DMS53 treated with DMSO at 0.1 percent for 48 hours (cell line): ENCODE results near the gene ST3GAL4.
"Not testable (repeated sequence)": the region's sequence is repeated elsewhere in the genome, so short reads cannot be mapped to it uniquely, and the experiment has no call there.

ENCODE experiments used
- DNase-seq: peaks from one replicate; lab custom pipeline; 2025; ENCODE audit not compliant: unreplicated experiment; lab: John Stamatoyannopoulos, UW

The ST3GAL4 gene

DNA sequence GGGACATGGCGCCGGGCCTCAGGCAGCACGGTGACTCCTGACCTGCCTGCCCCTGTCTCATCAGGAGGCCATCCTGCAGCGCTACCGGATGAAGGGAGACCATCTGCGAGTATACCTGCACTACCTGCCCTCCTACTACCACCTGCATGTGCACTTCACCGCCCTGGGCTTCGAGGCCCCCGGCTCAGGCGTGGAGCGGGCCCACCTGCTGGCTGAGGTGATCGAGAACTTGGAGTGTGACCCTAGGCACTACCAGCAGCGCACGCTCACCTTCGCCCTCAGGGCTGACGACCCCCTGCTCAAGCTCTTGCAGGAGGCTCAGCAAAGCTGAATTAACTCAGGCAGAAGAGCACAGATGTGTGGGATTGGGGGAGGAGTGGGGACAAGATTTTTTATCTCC, 10.2 kb upstream of the ST3GAL4 start:
- DNase-seq = no peak

DNA sequence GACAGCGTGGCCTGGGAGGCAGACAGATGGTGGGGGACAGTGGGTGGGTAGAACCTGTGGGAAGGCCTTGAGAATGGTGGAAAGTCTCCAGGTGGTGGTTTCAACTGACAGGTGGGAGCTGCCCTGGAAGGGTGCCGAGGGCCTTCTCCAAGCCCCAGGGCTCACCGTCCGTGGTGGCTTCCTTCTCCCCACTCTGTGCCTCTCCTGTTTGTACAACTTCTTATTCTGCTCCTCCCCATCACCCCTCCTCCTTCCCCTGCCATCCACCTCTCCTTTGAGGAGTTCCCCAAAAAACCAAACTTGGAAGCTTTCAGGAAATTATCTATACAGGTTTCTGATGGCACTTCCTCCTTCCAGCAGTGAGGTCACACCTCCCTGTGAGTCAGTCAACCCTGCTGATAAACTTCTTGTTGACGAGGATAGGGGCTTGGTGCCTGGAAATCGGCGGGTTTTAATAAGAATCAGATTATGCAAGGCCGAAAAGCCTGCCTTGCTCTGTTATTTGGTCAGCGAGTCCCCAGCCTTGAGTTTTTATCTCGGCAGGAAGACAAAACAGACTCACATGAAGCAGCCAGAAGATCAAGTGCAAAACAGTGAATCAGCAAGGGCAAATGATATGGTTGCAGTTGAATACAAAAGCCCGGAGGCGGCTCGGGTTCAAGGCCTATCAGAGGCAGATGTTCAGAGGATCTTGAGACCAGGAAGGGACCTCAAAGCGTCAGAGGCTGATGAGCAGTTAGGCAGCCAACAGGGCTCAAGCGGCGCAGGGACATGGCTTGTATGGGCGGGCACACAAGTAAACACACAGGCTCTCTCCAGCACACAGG, 9.5 kb upstream of the ST3GAL4 start:
- DNase-seq = no peak

DNA sequence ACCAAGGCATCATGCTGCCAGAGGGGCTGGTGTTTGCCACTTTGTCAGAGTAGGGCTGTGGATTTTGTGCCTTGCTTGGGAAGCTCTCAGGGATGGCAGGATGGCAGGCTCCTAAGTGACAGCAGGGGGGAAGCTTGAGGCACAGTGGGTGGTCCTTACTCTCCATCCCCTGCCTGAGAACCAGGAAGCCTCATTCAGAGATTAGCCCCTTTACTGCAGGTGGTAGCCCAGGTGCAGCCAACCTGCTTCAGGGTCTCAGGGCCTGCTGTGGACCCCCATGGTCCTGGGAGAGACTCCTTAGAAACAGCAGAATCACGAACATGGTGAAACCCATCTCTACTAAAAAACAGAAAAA, 8.9 kb upstream of the ST3GAL4 start:
- DNase-seq = no peak

DNA sequence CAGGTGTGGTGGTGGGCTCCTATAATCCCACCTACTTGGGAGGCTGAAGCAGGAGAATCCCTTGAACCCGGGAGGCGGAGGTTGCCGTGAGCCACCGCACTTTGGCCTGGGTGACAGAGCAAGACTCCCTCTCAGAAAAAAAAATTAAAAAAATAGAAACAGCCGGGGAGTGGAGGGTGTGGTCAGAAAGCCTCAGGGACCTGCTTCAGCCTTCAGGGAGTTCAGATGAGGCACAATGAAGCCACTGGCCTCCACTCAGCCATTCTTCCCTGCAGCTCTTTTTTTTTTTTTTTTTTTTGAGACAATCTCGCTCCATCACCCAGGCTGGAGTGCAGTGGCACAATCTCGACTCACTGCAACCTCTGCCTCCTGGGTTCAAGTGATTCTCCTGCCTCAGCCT, 8.5 kb upstream of the ST3GAL4 start:
- not testable (repeated sequence) for DNase-seq

DNA sequence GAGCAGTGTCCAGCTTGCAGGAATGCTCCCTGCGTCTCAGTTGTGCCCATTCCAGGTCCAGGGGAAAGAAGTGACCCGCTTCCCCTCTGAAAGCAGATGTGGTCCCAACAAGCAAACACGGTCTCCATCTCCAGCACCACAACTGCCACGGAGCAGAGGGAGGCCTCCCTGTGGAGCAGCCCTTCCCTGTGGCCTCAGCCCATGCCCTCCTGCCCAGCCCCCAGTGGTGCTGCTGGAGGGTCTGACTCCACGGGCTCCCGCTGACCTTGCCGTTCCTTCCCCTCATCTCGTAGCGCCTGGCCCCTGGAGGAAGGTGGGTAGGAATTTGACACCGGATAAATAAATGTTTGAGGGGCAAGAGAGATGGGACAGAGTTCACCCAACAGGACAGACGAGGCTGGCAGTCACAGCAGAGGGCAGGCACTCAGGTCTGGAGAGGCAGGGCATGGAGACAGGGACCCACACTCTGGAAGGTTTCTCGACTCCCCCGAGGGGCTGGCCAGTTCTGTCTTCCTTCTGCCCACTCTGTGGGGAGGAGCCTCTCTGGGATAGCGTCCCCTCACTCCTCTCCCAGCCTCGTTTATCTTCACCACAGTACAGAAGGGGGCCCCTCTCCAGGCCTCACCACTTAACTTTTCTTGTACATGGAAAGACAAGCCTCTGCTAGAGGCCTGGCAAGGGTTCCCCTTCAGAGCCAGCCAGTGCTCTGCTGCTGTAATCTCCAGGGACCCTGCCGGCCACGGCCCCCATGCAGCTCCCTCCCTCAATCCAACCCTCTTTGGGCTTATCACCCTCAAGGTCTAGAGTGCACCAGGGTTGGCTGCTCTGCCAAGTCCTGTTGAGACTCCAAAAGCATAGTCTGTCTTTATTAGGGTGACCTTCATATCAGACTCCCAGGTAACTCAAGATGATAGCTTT, 7.5 kb upstream of the ST3GAL4 start:
- no peak for DNase-seq

DNA sequence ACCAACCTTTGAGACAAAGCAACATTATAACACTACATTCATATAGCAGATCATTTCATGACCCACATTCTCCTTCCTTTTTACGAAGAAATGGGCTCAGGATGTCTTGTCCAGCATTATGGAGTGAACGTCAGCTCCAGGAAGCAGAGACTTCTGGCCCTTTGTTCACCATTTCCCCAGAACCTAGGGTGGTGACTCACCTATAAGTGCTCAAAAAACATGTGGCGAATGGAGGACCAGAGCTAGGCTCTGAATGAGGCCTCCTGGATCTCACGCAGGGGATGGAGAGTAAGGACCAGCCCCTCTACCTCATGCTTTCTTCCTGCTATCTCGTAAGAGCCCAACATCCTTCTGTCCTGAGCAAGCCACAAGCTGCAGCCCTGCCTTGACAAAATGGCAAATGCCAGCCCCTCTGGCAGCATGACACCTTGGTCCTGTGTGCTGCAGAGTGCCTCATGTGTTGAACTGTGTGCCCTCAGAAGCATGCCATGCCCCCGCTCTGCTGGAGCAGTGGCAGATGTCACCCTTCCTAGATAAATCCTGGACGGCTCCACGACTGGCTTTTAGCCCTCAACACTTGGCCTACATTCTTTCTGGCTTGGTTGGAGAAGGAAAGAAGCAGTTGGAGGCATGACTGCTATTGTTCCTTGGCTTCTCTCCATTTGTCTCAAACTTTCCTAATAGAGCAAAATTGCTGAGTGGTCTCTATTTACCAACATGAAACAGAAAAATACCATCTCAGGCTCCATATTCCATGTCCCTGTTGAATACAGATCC, 6.5 kb upstream of the ST3GAL4 start:
- DNase-seq = no peak

DNA sequence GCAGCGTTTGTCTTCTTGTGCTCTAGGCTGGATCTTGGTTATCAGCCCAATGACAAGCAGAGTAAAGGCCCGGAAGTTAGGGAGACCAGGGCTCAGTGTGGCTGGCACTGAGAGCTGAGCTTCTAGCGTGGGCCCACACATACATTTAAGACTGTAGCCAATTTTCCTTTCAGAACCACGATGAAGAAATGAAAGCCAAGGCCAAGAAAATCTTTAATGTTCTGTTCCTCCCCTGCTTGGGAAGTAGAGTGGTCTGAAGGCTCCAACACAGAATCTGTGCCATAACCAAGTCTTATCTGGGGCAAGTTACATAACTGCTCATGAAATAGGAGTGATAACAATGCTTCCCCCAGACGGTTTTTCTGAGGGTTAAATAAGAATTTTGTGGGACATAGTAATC, 4.7 kb upstream of the ST3GAL4 start:
- DNase-seq = no peak

DNA sequence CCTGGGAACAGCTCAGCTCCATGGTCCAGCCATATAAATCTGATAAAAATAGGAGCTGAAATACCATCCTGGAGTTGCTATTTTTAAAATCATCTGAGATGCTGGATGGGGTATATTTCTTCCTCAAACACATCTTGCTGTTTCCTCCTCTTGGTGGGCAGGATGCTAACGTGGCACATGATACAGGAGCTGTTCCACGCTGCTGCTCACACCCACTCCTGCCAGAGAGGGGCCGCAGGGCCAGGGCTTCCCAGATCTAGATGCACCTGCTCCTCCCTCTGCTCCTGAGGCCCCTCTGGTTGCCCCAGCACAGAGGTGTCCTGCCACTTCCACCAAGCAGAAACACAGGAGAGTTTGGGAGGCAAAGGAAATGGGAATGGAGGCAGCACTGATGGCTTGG, 3.3 kb upstream of the ST3GAL4 start:
- DNase-seq = no peak

DNA sequence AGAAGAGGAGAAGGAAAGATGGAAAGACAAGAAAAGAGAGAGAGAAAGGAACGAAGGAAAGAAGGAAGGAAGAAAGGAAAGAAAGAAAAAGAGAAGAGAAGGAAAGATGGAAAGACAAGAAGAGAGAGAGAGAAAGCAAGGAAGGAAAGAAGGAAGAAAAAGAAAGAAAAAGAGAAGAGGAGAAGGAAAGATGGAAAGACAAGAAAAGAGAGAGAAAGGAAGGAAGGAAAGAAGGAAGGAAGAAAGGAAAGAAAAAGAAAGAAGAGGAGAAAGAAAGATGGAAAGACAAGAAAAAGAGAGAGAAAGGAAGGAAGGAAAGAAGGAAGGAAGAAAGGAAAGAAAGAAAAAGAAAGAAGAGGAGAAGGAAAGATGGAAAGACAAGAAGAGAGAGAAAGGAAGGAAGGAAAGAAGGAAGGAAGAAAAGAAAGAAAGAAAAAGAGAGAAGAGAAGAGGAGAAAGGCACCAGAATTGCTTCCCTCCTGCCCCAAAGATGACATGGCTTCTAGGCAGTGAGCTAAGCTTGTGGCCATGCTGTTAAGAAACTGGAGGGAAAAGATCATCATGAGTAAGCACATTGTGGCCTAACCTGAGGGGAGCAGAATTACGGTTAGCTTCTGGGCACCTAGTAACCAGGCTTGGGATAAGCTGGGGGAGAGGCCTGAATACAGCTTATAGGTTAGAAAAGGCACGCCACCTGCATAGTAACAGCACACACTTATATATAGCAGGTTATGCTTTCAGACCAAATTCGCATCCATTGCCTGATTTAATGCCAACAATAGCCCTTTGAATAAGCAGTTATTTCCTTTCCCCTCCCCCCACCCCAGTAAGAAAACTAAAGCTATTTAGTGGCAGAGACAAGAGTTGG, 2.3 kb upstream of the ST3GAL4 start:
- DNase-seq = no peak

DNA sequence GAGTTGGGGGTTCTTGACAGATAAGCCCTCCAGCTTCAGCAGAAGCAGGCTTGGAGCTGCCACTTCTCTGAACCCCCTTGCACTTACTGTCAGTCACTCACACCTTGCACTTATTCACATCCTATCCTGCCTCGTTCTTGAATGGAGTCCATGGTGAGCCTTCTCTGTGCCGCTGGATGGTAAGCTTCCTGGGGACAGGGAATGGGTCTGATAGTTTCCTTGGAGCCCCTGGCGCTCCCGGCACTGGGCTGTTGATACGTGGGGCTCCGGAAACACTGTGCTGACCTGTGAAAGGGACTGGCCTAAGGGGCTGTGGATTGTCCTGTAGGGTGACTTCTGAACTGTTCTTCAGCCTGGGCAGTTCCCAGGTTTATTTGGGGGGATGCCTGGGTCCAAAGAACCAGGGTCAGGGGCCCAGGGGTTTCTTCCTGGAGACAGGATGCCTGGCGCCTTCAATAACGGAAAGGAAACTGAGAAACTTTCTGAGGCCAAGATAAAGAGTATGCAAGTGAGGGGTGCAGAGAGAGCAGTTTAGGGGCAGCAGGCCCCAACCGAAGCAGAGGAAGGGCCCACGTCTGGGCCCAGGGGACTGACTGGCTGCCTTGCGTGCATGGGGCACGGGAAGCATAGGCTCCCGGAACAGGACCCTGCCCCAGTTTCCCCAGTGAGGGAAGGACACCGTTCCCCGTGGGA, 709 bp upstream of the ST3GAL4 start:
- no peak for DNase-seq

DNA sequence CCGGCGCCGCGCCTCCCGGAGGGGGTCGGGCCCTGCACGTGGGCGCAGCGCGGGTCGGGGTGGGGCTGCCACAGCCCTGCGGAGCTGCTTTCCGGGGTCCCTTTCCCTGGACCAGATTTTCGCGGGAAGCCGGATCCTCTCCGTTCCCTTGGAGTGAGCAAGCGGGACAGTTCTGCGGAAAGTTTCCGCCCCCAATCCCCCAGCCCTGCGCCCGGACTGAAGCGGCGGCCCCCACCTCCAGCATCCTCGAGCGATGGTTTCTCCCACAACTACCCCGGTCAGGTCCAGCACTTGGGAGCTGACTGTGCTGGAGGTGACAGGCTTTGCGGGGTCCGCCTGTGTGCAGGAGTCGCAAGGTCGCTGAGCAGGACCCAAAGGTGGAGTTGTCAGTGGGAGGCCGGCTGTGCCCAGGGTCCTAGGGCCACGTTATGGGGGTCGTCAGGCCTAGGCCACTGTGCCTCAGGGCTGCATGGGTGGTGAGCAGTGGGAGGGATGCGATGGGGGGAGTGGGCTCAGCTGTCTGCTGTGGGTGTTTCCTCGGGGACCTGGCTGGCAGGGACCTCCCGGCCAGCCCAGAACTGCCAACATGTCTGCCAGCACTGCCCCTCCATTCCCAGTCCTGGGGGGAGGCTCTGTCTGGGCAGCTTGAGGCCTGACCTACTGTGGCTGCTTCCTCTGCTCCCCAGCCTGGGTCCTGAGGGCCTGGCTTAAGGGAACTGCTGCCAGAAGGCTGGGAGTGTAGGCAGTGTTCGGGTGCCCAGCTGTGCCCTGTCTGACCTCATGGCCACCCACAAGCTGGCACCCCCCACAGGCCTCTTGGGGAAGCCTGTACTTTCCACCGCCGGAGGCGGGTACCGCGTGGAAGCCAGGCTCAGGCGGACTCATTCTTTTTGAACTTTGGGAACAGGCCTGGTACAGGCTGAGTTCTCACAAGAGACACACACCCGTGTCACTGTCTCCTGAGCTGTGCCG, 726 bp downstream of the ST3GAL4 start:
- no peak for DNase-seq

DNA sequence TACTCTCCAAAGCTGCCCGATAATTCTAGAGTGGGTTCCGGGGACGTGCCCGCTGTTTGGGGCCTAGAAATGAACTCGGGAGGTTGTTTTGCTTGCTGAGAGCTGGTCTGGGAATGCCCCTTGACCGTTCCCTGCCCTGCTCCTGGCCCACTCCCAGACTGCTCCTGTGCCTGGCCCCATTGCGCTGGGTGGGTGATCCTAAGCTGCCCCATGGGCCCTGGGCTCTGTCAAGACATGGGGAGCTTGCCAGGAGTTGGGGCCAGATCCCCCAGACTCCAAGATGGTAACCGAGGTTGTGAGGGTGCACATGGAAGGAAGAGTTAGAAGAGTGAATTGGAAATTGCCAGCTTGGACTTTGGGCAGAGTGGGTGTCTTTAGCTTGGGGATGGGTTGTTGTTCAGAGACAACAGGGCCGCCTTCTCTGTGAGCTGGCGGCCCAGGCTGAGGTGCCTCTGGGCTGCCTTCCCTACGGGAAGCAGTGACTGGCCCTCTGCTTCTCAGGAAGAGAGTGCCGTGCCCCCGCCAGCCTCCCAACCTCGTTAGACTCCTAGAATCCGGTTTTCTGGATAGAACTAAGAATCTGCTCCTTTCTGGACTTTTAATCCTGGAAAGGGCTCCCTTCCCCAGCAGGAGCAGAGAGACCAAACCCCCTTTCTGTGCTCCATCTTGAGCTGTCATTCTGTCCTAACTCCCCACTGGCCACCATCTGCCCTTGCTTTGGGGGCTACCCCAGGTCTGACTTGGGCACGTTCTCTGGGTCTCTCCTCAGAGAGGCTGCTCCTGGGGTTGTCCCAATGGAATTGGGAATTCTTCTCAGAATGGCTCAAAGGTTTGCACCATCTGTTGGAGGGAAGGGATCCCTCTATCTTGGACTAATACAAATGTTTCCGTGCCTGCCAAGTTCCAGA, 1.8 kb downstream of the ST3GAL4 start:
- no peak for DNase-seq

DNA sequence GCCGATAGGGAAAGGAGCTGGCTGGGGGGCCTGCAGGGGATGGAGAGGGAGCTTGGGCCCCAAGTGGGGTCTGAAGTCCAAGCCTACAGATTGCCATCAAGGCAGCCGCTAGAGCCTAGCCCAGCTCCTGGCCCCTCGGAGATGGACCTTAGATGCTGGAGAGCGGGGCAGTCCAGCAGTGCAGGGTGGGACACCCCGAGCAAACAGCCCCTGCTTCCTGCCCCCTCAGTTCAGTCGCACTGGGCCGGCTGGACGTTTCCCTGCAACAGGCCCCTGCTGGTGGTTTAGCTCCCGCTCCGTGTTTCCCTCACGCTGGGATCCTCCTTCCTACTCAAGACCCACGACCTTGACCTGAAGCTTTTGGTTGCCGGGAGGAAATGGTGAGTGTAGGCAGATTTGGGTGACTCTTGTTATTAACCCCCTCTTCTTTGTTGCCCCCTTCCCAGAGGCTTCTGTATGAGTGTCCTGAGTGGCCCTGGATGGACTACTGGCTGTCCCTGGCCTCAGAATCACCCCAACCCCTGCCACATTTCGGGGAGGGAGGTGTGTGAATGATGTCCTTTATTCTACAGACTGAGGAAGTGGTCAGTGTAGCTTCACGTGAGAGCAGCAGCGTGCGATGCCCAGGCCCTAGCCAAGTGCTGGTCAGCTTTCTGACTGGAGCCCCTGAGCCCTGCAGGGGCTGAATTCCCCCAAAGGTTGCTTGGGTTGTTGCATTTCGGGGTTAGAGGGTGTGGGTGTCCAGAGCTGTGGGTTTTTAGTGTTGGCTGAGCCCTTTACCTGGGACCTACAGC, 2.7 kb downstream of the ST3GAL4 start:
- DNase-seq = no peak

DNA sequence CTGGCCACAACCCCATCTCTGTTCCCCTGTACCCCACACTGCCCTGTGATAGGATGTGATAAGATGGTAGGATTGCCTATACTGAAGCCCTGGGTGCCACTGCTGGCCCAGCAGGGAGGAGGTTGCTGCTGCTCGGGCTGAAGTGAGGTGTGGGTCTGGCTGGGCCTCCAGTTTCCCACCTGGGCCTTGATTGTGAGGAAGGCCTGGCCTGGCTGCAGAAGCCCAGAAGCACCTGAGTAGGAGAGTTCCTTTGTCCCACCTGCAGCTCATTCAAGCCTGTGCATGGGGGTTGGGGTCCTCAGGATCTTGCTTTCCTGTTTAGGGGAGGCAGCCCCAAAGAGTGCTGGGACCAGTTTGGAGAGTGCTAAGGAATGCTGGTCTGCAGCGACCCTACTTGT, 3.3 kb downstream of the ST3GAL4 start:
- DNase-seq = no peak

DNA sequence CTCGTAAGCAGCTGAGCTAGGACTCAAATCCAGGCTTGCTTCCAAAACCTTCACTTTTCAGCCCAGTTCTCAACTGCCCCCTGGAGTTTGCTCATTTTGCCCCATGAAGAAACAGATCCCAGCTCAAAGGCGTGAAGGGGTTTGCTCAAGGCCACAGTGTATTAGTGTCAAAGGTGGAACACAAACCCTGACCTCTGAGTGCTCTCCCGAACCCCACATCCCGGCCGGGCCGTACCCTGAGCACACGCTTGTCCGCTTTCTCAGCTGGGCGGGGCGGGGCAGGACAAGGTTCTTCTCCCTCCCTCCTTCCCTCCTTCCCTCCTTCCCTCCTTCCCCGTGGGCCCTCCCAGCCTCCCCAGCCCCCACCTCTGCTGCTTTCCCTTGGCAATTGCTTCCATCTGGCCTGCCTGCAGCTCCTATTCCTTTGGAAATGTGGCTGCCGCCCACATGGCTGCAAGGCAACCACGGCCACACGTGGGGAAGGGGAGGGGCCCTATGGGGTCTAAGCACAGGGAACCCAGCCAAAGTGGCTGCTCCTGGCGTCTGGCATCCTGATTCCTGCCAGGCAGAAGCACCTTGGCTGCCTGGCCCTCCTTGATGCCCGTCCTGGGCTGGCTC, 4.1 kb downstream of the ST3GAL4 start:
- DNase-seq = no peak

DNA sequence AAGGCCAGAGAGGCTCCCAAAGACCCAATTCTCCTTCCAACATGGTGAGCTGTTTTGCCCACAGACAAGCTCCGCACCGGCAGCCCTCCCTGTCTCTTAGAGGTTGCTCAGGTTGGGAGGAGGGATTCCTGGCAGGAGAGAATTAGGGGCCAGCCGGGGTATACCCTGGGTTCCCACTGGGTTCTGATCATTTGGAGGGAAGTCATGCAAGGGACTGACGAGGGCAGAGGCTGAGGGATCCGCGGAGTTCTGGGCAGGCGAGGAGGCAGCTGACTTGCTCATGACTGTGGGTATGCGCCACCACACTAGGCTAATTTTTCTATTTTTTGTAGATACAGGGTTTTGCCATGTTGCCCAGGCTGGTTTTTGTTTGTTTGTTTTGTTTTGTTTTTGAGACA, 4.6 kb downstream of the ST3GAL4 start:
- no peak for DNase-seq

DNA sequence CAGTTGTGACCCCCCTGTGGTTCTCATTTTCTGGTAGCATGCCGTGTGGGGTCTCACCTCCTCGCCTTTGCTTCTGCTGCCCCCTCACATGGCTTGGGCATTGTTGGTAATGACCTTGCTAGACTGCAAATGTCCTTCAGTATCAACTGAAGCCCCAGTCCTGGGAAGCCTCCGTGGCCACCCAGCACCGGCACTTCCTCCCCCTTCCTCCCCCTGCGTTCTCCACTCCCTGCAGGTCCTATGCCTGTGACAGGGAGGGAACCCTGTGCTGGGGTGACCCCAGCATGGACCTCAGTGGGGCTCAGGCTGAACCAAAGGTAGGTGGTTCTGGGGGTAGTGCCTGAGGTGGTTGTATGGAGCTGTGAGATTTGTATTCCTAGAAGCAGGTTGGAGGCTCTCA, 5.9 kb downstream of the ST3GAL4 start:
- DNase-seq = no peak
